HG02943 (cell line): ENCODE measurements around the gene AHR.
A peak's percentile ranks its signal among the peaks of the same experiment; 100 is the strongest.

Source experiments
- ATAC-seq: cut with Tn5 transposase; IDR thresholded peaks from one replicate; pipeline ENCODE4 v1.9.1; 2021; ENCODE audit warnings: mild to moderate bottlenecking, low read depth, moderate library complexity; ENCODE audit not compliant: unreplicated experiment

The AHR gene

DNA sequence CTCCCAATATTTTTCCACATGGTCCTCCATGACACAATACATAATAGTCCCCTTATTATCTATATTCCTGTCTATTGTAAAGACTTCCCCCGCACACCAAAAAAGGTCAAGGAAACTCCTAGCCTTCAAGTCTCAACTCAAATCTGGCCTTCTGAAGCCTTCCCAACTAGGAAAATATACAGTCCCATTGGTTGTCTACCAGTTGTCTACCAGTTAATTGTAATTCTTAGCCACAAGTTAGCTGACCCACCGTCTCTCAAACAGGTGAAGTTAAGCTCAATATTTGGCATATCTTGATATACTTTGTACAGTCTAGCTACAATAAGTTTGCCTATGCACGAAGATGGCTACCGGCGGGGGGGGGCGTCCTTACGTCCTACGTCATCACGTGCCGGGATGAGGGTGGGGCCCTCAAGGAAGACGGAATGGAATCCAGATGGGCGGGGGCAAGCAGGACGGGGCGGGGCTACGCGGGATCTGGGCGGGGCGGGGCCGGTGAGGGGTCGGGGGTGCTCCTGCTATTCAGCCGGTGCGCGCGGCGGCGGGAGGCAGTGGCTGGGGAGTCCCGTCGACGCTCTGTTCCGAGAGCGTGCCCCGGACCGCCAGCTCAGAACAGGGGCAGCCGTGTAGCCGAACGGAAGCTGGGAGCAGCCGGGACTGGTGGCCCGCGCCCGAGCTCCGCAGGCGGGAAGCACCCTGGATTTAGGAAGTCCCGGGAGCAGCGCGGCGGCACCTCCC lies at the start of gene AHR:
AHR (plus strand) TSS at position 551 of the 738 bp plus-strand sequence. CDS start 613 bp downstream, outside the sequence.
- ATAC-seq, result peak; percentile 57

- ATAC-seq, result no peak
Measured at GRCh38 chr7:17253885-17254284, 44.6 kb upstream of the AHR start.

DNA sequence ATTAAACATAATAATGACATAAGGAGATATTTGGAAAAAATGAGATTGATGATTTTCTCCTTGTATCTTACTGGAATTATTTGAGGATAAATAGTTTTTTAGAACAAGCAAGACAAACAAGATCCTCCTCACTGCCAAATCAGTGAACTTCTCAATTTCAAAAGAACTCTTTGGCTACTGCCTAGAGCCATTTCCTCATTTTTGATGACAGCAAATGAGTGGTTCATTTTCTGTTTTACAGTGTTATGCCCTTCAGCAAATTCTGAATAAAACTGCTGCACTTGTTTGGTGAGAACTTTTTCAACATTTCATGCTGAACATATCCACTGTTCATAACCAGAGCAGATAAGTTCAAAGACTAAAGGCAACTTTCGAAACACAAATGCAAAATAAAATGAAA lies 42.5 kb upstream of the AHR start:
- no peak for ATAC-seq

- ATAC-seq, result no peak
Measured at GRCh38 chr7:17256375-17256774, 42.1 kb upstream of the AHR start.

DNA sequence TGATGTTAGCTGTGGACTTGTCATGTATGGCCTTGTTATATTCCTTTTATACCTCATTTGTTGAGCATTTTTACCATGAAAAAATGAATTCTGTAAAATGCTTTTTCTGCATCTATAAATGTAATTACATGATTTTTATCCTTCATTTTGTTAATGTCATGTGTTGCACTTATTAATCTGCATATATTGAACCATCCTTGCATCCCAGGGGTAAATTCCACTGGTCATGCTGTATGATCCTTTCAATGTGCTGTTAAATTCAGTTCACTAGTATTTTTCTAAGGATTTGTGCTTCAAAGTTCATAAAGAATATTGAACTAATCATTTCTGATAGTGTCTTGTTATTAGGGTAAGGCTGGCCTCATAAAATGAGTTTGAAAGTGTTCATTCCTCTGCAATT lies 31.9 kb upstream of the AHR start:
- no peak for ATAC-seq

- ATAC-seq, result no peak
Measured at GRCh38 chr7:17269341-17270221, 28.9 kb upstream of the AHR start.

DNA sequence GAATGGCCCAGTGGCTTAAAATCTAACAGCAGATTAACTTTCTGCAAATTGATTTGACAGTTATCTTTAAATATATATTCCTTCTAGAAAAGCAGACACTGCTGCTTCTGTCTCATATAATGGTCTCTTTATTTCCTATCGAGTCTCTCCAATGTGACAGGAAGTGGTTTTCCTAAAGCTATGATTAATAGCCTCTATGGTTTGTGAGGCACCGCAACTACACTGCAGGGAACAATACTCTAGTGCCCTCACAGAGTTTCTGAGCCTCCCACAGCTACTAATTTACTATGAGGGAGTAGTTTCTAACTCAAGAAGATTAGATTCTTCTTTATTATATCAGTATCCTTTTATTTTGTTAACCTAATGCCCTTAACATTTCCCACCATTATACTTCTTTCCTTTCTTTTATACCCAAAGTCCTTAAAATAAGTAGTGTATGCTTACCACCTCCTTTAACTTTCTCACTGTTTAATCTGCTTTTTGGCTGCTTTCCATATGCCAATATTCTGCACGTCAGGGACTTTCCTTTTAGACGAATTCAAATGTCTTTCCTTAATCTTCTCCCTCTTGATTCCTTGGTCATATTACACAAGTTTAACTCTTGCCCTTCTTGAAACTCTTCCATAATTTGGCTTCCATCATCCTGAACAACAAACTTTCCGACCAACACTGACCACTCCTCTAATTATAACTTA lies 23.8 kb upstream of the AHR start:
- ATAC-seq, result no peak

GRCh38 chr7:17275749-17276671 lies 22.4 kb upstream of the AHR start:
- ATAC-seq, result no peak

- ATAC-seq, result no peak
Measured at GRCh38 chr7:17279061-17279460, 19.4 kb upstream of the AHR start.

DNA sequence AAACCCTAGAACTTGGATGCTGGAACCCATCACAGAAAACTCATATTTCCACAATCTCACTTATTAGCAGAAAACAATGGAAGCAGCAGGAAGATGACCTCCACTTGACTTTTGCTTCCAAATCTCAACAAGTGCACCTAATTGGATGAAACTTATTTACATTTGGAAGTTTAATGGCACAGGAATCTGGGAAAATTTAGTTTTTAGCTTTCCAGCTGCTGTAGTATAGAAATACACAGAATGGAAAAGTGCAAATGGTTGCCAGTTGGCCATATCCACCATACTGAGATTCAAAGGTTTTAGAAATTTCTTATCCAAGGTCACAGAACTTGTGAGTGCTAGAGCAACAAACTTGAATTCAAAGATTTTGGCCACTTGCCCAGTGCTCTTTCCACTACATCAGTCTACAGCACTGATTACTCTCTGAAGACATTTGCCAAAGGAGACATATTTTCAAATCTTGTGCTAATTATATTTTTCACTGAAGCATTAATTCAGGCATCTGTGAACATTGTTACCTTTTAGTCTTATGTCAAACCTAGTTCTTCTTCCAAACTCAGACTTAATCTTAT lies 9.3 kb upstream of the AHR start:
- no peak for ATAC-seq

- no peak for ATAC-seq
Measured at GRCh38 chr7:17292843-17293242, 5.6 kb upstream of the AHR start.

DNA sequence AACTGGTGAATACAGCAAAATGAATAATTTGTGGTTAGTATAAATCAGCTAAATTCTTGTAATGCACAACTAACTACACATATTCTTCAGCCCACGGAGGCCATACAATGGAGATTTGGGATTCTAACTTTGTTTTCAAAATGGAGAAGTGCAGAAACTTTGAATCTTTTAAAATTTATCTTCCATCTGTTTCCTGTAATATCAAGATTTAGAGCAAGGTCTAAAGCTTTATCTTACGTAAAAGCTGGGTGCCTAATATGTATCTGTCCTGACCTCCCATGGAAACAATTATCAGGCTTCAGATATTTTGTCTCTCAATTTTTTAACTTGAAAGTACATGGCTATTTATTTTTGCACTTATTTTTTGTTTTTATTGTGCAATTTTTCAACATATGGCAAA lies 5.0 kb upstream of the AHR start:
- ATAC-seq, result no peak

GRCh38 chr7:17297243-17297642 lies 1.2 kb upstream of the AHR start:
- ATAC-seq, result no peak

GRCh38 chr7:17298840-17299482 lies 509 bp downstream of the AHR start:
- peak; percentile 38 for ATAC-seq

DNA sequence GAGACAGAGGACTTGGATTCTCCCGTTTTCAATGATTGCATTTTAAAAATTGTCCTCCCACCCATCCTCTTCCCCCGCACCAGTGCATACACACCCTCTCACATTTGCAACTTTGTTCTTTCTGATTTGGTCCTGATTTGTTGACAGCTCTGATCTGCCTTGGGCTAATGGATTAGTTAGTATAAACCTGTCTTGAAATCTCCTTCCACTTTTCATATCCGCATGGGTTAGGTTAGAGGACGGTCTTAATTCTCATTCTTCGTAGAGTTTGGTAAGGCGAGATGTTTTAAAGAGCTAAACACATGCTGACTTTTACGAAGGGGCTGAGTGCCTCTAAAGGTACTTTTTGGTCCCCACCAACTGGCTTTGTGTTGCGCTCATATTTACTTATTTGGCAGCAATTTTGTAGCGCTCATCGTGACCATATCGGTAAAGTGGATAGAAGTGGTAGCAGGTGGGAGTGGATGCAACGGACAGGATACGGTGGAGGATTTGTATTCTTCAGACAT lies 1.1 kb downstream of the AHR start:
- ATAC-seq, result peak; percentile 8

- no peak for ATAC-seq
Measured at GRCh38 chr7:17300012-17300411, 1.6 kb downstream of the AHR start.

- ATAC-seq, result no peak
Measured at GRCh38 chr7:17300437-17300836, 2.0 kb downstream of the AHR start.

DNA sequence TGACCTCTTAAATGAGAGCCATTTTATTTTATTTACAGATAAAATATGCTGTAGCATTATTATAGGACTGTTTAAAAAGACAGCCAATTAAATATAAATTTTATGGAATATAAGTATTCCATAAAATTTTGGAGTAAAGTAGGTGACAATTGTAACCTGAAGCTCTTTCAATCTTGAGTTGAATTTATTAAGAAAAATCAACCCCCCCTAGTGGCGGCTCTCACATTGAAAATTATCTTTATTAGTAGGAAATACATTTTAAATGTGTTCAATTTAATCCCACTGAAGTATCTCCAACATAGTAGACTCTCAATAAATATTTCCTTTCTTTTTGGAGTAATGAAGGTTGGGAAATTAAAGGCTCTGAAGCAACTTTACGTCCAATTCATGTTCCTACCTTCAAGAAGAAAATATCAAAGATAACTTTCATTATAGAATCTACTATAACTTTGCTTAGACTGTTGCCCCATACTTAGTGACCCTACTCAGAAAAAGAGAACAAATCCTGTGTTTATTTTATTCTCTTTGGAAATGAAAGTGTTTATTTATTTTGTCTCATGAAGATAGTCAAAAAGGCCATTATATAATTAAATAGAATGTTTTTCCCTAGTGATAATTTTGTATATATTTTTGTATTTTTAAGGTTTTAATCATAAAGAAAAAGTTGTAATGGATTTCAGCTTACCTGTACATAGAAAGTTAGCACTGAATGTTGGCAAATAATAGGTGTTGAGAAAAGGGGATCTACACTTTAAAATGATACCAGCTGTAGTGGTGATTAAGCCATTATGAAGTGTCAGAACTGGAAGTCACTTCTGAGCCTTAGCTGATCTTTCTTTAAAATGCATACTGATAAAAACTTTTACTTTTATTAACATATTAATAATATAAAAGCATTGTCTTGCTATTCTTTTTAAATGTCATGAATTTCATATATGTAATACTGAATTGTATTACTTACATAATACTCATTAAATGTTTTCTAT lies 3.3 kb downstream of the AHR start:
- ATAC-seq, result no peak
